Erythroblast (primary cell): ENCODE data around the gene LRMDA.

Source experiments
- DNase-seq, 2 experiments: peaks; one replicate each; lab custom pipeline; 2025; lab: John Stamatoyannopoulos, UW
- GATA1 ChIP-seq: IDR thresholded peaks from 2 replicates; pipeline ENCODE4 v1.6.1; 2011; ENCODE audit warnings: low read depth, mild to moderate bottlenecking, control low read depth, low read length, moderate library complexity
- POLR2A ChIP-seq: IDR thresholded peaks from 2 replicates; pipeline ENCODE4 v1.6.1; 2011; ENCODE audit warnings: mild to moderate bottlenecking, low read length

The LRMDA gene

GRCh38 chr10:75422913-75423312 is 8.5 kb upstream of the LRMDA start:
- no peak for DNase-seq
- TF ChIP-seq GATA1 (no peak), POLR2A (no peak)

- TF ChIP-seq POLR2A (no peak), GATA1 (no peak)
Observed at GRCh38 chr10:75424571-75424970, 6.9 kb upstream of the LRMDA start.

GRCh38 chr10:75425291-75426079 is 5.9 kb upstream of the LRMDA start:
- TF ChIP-seq POLR2A: no peak
- TF ChIP-seq GATA1: no peak
- no peak for DNase-seq

More at GRCh38 chr10:75424571-75424970, 6.9 kb upstream of the LRMDA start:
- DNase-seq: no peak

- no peak for TF ChIP-seq GATA1
- no peak for TF ChIP-seq POLR2A
- no peak for DNase-seq
Observed at GRCh38 chr10:75426880-75427279, 4.5 kb upstream of the LRMDA start.

GRCh38 chr10:75427951-75428350 is 3.5 kb upstream of the LRMDA start:
- no peak for DNase-seq
- TF ChIP-seq POLR2A: no peak

GRCh38 chr10:75428434-75429158 is 2.8 kb upstream of the LRMDA start:
- TF ChIP-seq POLR2A (no peak), GATA1 (no peak)
- peak in 1 of 2 experiments; percentile 3 for DNase-seq

GRCh38 chr10:75429159-75429827 is 2.1 kb upstream of the LRMDA start:
- TF ChIP-seq GATA1: no peak
- TF ChIP-seq POLR2A: no peak
- peak in 1 of 2 experiments; percentile 4 for DNase-seq

GRCh38 chr10:75430000-75430763 is 1.2 kb upstream of the LRMDA start:
- DNase-seq: peak; percentile 16 to 43
- TF ChIP-seq GATA1: no peak
- no peak for TF ChIP-seq POLR2A

- TF ChIP-seq POLR2A (no peak), GATA1 (no peak)
- no peak for DNase-seq
Observed at GRCh38 chr10:75432176-75432575, 752 bp downstream of the LRMDA start.

GRCh38 chr10:75432763-75433162 is 1.3 kb downstream of the LRMDA start:
- no peak for TF ChIP-seq POLR2A
- TF ChIP-seq GATA1: no peak
- no peak for DNase-seq

- TF ChIP-seq POLR2A: no peak
- no peak for TF ChIP-seq GATA1
- no peak for DNase-seq
Observed at GRCh38 chr10:75433216-75433615, 1.8 kb downstream of the LRMDA start.

- no peak for DNase-seq
- TF ChIP-seq GATA1 (no peak), POLR2A (no peak)
Observed at GRCh38 chr10:75434291-75434690, 2.9 kb downstream of the LRMDA start.

GRCh38 chr10:75435291-75435690 is 3.9 kb downstream of the LRMDA start:
- TF ChIP-seq POLR2A (no peak), GATA1 (no peak)
- peak in 1 of 2 experiments; percentile 5 for DNase-seq
